Daoy (cell line): ENCODE results near the gene ZNF212. TPM values are rescaled to one million over a fixed set of nuclear protein-coding genes. Genes with fewer than 3 reads are reported as not detected.

Source experiments
- DNase-seq: peaks from one replicate; pipeline ENCODE4 v3.0.0-alpha.2; 2015; ENCODE audit warnings: low read depth
- total RNA-seq: library from RNA; depleted of rRNA; stranded (reverse); fragments of >200 nt; shearing (Covaris generic); gene quantifications from 2 replicates; pipeline ENCODE4 v1.2.3, GENCODE V29; 2014; rRNA removed

Gene ZNF212
- total RNA-seq: 12.0 and 14.9 TPM in 2 replicates

DNA sequence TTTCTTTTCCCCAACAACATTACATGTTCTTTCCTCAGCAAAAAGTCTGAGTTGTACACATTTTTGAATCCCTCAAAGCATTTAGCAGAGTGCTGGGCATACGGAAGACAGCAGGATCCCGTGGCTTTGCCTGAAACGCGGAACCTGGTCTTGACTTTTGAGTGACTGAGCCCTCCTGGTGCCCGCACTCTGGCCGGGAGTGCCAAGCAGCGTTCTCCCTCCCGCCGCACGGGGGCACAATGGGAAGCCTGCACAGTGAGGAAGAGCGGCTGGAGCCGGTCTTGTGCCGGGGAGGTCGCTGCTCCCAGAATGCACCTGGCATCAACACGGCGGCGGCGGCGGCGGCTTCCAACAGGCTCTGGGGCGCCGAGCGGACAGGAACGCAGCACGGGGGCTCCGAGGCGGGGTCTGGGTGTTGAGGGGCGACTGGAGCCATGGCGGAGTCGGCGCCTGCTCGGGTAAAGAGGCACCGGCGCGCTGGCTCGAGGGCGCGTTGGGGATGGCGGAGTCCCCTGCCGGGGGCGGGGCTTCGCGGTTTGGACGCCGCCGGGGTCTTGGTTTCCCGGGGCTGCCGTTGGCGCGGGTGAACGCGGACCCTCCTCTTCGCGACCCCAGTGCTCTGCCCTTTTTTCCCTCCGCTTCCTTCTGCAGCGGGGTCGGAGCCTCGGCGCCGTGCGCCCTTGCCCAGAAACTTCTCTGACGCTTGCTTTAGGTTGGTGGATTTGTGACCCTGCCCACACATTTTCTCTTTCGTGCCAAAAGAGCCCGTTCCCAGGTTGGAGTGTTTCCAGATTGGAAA lies at the start of gene ZNF212:
ZNF212 (plus strand) TSS at position 307 of the 799 bp plus-strand sequence; CDS start at position 435, 128 bp downstream.
- DNase-seq: peak; percentile 98

DNA sequence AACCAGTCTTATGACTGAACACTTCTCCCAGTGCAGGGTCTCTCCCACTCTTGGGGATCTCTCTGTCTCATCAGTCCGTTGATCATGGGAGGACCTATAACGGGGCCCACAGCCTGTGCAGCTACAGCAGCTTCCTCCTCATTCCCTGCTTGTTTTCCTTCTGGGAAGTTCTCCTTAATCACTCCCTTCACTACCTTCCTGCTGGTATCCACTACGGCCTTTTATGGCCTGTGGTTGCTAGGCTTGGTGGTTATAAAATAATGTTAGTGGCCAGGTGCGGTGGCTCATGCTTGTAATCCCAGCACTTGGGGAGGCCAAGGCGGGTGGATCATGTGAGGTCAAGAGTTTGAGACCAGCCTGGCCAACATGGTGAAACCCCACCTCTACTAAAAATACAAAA lies 47.6 kb upstream of the ZNF212 start:
- no peak for DNase-seq

DNA sequence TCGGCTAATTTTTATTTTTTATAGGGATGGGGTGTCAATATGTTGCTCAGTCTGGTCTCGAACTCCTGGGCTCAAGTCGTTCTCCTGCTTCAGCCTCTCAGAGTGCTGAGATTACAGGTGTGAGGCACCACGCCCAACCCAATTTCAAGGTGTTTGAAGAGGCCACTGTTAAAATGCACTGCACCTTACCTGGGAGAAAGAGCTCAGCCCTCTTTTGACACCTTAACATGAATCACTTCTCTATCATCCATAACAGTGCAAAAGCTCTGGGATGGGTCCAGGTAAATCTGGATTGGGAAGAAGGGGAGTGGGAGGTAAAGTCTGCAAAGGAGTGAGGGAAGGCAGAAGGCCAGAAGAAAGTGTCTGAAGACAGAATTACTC lies 44.7 kb upstream of the ZNF212 start:
- no peak for DNase-seq

DNA sequence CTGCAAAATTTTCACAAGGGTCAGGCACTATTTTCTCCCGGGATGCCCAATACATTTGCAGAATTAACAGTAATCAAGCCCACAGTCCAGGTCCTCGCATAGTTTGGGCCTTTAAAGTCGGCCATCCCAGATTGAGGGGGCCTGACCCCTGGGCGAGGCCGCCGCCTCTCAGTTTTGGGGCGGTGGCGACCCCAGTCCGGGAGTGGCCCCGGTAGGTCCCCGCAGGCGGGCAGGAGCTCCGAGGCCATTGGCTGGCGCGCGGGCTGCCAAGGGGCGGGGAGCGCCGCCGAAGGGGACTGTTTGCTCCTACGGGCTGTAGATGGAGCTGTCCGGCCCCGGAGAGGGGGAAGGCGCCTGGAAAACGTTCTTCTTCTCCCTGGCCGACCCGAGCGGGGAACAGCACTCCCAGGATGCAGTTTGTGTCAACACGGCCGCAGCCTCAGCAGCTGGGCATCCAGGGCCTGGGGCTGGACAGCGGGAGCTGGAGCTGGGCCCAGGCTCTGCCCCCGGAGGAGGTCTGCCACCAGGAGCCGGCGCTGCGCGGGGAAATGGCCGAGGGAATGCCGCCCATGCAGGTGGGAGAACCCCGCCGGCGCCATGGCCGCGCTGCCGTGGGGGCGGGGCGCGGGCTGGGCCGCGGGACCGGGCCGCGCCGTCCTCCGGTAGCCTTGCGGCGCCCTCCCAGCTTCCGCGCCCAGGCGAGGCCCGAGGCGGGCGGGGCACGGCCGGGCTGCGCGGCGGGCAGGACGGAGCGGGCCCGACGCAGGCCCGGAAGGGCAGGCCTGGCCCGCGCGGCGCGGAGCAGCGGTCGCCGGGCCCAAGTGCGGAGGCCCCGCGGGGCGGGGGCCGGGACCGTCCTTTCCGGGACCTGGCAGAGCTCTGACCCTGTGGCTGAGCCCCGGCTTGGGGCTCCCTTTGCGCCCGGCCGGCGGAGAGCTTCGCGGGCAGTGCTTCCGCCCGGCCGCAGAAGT lies 44.0 kb upstream of the ZNF212 start, which contains the start of gene ZNF282:
ZNF282 (plus strand) TSS at position 367 of the 971 bp plus-strand sequence; CDS start at position 411, 44 bp downstream.
- peak; percentile 97 for DNase-seq

DNA sequence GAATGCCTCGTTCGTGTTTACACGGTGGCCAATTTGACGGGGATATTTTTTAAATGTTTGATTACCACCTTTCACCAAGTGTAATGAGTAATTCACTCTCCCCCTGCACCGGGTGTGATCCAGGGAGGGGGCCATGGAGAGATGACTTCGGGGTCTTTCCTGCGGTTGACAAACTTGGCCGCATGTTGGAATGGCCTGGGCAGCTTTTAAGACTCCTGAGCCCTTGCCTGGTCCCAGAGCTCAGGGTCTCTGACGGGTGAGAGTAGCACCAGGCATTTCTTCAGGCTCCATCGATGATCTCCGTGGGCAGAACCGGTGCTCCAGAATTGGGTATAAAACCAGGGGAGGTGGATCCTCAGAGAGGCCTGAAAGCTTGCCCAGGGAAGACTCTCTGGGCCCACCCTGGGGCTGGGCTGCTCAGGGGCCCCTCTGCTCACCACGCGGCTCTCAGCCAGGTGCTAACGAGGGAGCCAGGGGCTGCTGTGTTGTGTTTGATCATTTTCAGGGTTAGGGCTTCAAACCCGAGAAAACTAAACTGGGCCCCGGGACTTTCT lies 43.2 kb upstream of the ZNF212 start:
- DNase-seq: peak; percentile 28

DNA sequence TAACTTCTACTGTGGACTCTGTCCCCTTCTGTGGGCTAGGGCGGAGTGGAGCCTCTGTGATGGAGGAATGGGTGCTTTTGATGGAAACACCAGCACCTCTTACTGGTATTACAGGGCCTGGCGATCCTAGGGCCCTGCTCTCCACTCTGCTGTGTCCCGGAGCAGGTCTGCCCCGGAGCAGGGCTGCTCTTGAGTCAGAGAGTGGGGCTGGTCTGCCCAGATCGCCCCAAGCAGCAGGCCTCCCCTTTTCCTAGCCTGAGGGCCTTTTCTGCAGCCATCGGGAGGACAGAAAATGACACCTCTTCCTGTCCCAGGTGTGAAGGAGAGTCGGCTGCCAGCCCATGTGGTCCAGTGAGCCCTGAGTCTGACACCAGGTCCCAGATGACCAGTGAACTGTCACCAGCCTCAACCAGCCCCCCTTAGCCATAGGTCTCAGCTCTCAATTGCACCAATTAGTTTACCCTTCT lies 42.7 kb upstream of the ZNF212 start:
- DNase-seq: peak; percentile 33

DNA sequence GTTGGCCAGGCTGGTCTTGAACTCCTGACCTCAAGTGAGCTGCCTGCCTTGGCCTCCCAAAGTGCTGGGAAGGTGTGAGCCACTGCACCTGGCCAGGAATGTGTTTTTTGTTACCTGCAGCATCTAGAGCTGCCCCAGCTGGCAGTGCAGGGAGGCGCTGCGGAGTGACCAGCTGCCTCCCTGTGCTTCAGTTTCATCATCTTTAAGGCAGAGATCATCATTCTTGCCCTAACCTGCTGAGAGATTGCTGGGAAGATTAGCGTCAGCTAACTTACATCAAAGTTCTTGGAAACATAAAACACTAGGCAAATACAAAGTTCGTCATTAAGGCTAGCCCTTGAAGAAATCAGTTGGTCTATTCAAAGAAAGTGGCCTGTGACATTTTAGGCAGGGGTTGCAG lies 41.8 kb upstream of the ZNF212 start:
- no peak for DNase-seq

DNA sequence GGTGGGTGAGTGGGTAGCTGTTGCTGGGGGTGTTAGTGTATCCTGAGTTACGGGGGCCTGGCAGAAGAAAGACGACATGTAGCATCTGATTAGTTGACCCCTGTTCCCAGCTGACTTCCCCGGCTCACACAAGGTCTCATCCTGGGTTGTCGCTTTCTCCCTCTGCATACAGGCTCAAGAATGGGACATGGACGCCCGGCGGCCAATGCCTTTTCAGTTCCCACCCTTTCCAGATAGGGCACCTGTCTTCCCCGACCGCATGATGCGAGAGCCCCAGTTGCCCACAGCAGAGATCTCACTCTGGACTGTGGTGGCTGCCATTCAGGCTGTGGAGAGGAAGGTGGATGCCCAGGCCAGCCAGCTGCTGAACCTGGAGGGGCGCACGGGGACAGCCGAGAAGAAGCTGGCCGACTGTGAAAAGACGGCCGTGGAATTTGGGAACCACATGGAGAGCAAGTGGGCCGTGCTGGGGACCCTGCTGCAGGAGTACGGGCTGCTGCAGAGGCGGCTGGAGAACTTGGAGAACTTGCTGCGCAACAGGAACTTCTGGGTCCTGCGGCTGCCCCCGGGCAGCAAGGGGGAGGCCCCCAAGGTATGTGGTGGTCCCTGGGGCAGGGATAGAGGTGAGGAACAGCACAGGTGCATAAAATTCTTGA lies 41.2 kb upstream of the ZNF212 start:
- DNase-seq: no peak

DNA sequence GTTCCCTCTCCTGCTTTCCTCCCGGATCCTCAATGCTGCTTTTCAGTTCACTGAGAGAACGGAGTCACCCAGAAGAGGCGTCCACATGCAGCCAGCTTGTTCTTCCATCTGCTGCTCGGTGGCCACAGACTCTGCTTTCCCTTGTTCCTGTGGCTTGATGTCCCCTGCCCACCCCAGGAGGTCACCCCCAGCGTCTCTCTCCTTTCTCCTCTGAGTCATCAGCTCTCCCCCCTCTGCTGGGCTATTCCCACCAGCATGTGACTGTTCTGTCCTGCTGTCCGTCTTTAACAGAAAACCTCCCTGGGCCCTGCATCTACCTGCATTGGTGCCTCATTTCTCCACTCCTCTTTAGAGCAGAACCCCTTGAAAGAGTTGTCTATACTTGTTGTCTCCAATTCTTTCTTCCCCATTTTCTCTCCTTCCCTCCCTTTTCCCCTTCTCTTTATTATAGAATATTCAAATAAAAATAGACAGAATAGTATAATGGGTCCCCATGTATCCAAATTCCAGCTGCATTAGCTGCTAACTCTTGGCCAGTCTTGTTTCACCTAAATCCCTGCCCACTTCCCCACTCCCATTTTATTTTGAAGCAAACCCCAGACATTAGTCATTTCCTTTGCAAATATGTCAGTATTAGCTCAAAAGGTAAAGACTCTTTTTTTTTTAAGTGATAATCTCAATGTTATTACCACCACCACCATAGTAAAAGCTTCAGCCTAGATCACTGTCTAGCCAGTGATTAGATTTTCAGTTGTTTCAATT lies 40.0 kb upstream of the ZNF212 start:
- peak; percentile 41 for DNase-seq

DNA sequence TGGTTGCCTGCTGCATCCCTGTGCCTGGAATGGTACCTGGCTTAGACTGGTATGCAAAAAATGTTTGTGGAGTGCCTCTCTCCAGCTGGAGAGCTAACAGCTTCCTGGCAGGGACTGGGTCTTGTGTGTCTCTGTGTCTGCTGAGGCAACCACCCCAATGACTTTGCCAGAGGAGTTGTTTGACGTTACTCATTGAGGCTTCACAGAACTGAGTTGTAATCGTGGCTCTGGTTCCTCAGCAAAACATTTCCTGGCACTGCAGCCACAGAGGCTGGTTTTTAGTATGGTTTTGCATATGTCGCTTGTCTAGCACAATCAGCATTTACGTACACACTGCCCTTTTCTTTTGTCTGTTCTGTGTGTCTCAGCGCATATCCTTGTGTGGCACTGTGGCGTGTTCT lies 36.6 kb upstream of the ZNF212 start:
- no peak for DNase-seq

DNA sequence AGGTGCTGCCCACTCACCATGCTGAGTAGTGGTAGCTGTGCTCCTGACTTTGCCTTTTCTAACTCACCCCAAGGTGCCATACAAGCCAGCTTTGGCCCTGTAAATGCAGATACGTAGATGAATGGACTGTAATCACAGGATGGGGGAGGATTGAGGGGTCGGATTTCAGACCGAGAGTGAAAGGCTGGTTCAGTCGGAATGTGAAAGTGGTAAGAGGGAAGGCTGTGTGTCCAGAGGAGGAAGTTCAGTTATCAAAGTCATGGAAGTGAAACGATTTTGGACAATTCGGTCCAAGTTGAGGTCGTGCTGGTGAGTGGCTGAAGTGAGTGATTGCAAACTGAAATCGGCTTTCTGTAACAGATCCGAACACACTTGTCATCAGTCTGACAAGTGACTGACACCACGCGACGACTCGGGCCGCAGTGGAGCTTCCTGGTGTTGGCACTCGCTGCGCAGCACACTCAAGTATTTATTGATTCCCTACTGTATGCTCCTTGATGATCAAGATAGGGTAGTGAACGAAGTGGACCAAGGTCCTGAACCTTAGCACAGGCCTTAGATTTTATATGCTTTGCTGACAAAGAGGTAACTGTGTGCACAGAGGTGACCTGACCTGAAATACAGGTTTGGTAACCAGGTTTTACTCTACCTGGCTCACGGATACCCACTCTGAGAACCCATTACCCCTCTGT lies 33.6 kb upstream of the ZNF212 start:
- DNase-seq: no peak

DNA sequence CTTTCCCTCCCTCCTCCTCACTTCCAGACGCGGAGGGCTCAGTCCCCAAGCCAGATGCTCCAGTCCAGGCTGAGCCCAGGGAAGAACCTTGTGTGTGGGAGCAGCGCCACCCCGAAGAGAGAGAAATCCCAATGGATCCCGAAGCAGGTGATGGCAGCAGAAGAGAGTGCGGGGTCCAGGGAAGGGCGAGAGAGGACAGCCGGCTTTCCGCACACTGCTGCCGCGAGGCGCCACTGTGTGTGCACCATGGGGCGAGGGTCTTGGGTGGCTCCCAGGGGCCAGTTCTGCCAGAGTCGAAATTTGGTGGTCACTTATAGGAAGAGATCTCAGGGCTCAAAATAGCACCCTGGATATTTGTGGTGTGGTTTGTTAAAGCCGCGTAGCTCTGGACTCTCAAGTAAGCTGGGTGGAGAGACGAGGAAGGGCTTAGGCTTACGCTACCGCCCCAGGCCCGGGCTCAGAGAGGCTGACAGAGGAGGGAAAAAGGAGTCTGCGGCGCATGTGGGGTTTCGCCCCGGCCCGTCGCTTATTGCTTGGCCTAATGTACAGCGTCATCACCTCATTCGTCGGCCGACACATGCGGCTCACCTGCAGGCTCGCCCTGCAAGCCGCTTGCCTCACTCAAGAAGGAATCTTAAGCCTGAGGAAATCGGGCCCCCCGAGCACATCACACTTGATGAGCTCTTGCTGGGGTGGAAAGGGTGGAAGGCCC lies 32.0 kb upstream of the ZNF212 start:
- DNase-seq: no peak

DNA sequence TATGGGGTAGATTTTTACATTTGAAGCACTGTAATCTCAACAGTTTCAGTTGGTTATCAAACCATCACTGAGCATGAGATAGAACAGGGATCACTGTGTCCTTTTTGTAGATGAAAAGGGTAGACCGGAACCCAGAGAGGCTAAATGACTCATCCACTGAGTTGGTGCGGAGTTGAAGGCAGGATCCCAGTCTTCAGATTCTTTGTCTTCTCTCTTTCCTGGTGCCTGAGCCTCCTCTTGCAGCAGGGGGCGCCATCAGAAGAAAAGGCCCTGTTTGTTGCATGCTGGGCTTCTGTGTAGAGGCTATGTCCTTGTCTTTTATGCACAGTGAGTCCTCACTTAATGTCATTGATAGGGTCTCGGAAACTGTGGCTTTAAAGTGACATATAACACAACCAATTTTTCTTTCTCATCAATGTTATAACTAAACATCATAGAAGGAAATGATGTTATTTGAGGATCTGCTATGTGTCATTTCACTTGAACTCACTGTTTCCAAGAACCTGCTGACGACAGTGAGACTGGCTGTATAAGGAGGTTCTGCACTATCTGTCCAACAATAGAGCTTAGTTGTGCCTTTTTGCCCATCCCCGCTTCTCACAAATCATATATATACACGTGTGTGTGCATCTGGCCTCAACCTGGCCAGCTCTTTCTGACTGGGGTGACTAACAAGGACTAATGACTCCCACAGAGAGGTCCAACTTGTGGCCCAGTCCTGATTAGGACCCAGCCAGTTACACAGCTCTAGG lies 29.8 kb upstream of the ZNF212 start:
- peak; percentile 56 for DNase-seq

DNA sequence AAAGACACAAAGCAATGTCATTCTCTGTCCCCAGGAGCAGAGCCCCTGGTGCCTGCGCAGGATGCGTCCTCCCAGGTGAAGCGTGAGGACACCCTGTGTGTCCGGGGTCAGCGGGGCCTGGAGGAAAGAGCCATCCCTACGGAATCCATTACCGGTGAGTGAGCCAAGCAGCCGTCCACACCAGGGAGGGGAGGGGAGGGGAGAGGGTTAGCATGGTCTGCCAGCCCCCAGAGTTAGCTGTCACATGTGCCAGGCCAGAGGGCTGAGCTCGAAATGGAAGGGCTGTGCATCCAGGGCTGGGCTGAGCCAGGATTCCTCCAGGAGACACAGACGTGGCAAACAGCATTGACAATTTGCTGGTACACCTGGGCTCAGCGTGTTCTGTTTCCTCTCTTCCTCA lies 28.9 kb upstream of the ZNF212 start:
- no peak for DNase-seq

DNA sequence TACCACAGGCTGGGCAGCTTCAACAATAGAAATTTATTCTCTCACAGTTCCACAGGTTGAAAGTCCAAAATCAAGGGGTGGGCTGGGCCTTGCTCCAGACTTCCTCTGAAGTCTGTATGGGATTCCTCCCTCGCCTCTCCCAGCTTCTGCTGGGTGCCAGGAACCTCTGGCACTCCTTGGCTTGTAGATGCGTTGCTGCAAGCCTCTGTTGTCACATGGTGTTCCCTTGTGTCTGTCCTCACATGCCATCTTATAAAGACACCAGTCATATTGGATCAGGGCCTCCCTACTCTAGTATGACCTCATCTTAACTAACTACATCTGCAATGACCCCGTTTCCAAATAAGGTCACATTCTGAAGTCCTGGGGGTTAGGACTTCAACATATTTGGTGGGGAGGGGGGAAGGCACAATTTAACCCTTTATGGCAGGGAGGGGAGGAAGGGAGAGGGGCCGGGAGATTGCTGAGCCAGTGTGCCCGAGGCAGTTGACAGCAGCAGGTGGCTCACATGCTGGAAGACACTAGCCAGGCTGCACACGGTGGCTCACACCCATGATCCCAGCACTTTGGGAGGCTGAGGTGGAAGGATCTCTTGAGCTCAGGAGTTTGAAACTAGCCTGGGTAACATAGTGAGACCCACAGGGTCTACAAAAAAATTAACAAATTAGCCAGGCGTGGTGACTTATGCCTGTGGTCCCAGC lies 25.3 kb upstream of the ZNF212 start:
- no peak for DNase-seq

DNA sequence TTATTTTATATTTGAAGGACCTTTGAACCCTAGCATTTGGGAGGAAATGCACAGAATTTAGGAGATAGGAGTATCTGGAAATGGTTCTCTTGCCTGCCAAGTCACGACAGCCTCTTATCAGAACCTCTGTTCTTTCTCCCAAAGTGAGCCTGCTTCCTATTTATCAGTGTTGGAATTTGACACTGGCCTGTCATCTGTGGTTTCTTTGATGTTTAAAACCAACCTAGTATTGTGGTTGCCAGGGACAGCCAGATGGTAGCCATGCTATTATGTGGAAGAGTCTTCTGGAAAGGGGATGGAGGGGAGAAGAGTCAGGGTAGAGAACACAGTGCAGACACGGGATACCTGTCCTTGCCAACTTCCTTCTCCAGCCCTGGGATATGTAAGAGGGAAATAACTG lies 23.0 kb upstream of the ZNF212 start:
- no peak for DNase-seq

DNA sequence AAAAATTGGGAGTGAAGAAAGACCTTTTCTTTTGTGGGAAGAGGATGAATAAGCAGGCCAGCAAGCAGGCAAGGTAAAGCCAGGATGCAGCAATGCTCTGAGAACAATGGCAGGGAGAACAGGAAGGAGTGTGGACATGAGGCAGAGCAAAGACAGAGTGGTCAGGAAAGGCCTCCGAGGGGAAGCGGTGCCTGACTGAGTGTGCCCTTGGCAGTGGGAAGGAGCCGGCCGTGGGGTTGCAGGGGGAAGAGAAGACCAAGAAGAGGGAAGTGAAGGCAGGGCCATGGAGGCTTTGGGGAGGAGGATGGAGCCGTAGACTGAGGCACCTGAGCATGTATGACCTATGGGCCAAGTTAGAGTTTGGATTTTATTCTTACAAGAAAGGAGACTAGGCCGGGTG lies 21.9 kb upstream of the ZNF212 start:
- no peak for DNase-seq
